ENCODE measurements around the gene ARHGAP24.
"Not testable (repeated sequence)": the region's sequence is repeated elsewhere in the genome, so short reads cannot be mapped to it uniquely, and the experiment has no call there.

The ARHGAP24 gene

GRCh38 chr4:85779165-85779564 is 304.2 kb downstream of the ARHGAP24 start:
- DNase-seq = peak; percentile 36

GRCh38 chr4:85780664-85781063 is 305.7 kb downstream of the ARHGAP24 start:
- DNase-seq = no peak

GRCh38 chr4:85783483-85783882 is 308.5 kb downstream of the ARHGAP24 start:
- DNase-seq = peak; percentile 87

GRCh38 chr4:85783900-85784299 is 308.9 kb downstream of the ARHGAP24 start:
- no peak for DNase-seq

- no peak for DNase-seq
Observed at GRCh38 chr4:85784348-85784747, 309.4 kb downstream of the ARHGAP24 start.

GRCh38 chr4:85784947-85785346 is 310.0 kb downstream of the ARHGAP24 start:
- DNase-seq = no peak

GRCh38 chr4:85787133-85787532 is 312.2 kb downstream of the ARHGAP24 start:
- DNase-seq = peak; percentile 81

GRCh38 chr4:85788604-85789003 is 313.7 kb downstream of the ARHGAP24 start:
- no peak for DNase-seq

- no peak for DNase-seq
Observed at GRCh38 chr4:85789241-85789640, 314.3 kb downstream of the ARHGAP24 start.

- DNase-seq = peak; percentile 96
Observed at GRCh38 chr4:85790582-85790981, 315.6 kb downstream of the ARHGAP24 start.

- DNase-seq = peak; percentile 71
Observed at GRCh38 chr4:85792376-85793232, 317.7 kb downstream of the ARHGAP24 start.

- DNase-seq = peak; percentile 66
Observed at GRCh38 chr4:85793233-85793585, 318.3 kb downstream of the ARHGAP24 start.

GRCh38 chr4:85798012-85798770 is 323.2 kb downstream of the ARHGAP24 start:
- no peak for DNase-seq

- DNase-seq = no peak
Observed at GRCh38 chr4:85803856-85804255, 328.9 kb downstream of the ARHGAP24 start.

GRCh38 chr4:85805891-85806290 is 330.9 kb downstream of the ARHGAP24 start:
- DNase-seq = no peak

- DNase-seq = no peak
Observed at GRCh38 chr4:85806334-85806733, 331.4 kb downstream of the ARHGAP24 start.

GRCh38 chr4:85807247-85807950 is 332.4 kb downstream of the ARHGAP24 start:
- peak; percentile 86 for DNase-seq

GRCh38 chr4:85808104-85808503 is 333.2 kb downstream of the ARHGAP24 start:
- no peak for DNase-seq

- DNase-seq = no peak
Observed at GRCh38 chr4:85808864-85809263, 333.9 kb downstream of the ARHGAP24 start.

- no peak for DNase-seq
Observed at GRCh38 chr4:85812776-85813175, 337.8 kb downstream of the ARHGAP24 start.

GRCh38 chr4:85815796-85816459 is 341.0 kb downstream of the ARHGAP24 start:
- DNase-seq = no peak

GRCh38 chr4:85818700-85819099 is 343.8 kb downstream of the ARHGAP24 start:
- no peak for DNase-seq

- not testable (repeated sequence) for DNase-seq
Observed at GRCh38 chr4:85820101-85820500, 345.2 kb downstream of the ARHGAP24 start.

Measured in fibroblast of skin of abdomen (primary cell).